B cell (primary cell): ENCODE data around the gene WNK2.

ENCODE experiments used
- CTCF ChIP-seq: fragments of 200-600 bp; IDR thresholded peaks from one replicate; pipeline ENCODE4 v1.8.0; 2022; ENCODE audit warnings: antibody characterized with exemption, mild to moderate bottlenecking
- EZH2 ChIP-seq: IDR thresholded peaks from 2 replicates; pipeline ENCODE4 v1.6.1; 2012; ENCODE audit warnings: borderline replicate concordance, low read depth, mild to moderate bottlenecking, moderate library complexity, low read length; ENCODE audit not compliant: insufficient read depth, poor library complexity, severe bottlenecking

GRCh38 chr9:93207860-93208734, 24.2 kb downstream of the WNK2 start:
- TF ChIP-seq CTCF = no peak
- TF ChIP-seq EZH2 = no peak
